Endodermal cell (in vitro differentiated cells): ENCODE data around the gene MRPS27. TPM values are rescaled to one million over a fixed set of nuclear protein-coding genes. Genes with fewer than 3 reads are reported as not detected.

Experiments used
- DNase-seq: peaks from one replicate; pipeline ENCODE4 v3.0.0-alpha.2; 2017
- H3K27ac ChIP-seq: 2 replicates; pipeline ENCODE4 v1.5.1; 2013; ENCODE audit warnings: mild to moderate bottlenecking, low read depth, low read length, moderate library complexity
- H3K27me3 ChIP-seq: 2 replicates; pipeline ENCODE4 v1.6.1; 2013; ENCODE audit warnings: mild to moderate bottlenecking, low read length, moderate library complexity; ENCODE audit not compliant: insufficient read depth, control insufficient read depth, poor library complexity, severe bottlenecking
- H3K36me3 ChIP-seq: 2 replicates; pipeline ENCODE4 v1.7.0; 2013; ENCODE audit warnings: mild to moderate bottlenecking, low read length, moderate library complexity; ENCODE audit not compliant: control insufficient read depth, insufficient read depth
- H3K4me1 ChIP-seq: one replicate; pipeline ENCODE4 v1.7.0; 2013; ENCODE audit warnings: low read length; ENCODE audit not compliant: control insufficient read depth, insufficient read depth
- H3K4me3 ChIP-seq: 2 replicates; pipeline ENCODE4 v1.5.1; 2013; ENCODE audit warnings: mild to moderate bottlenecking, low read length, moderate library complexity
- H3K9ac ChIP-seq: 2 replicates; pipeline ENCODE4 v1.6.1; 2013; ENCODE audit warnings: mild to moderate bottlenecking, low read length, moderate library complexity; ENCODE audit not compliant: poor library complexity, severe bottlenecking; ENCODE audit errors: extremely low read depth
- H3K9me3 ChIP-seq: 2 replicates; pipeline ENCODE4 v1.6.1; 2013; ENCODE audit warnings: mild to moderate bottlenecking, low read length, moderate library complexity; ENCODE audit not compliant: control insufficient read depth
- H3K27ac Mint-ChIP-seq: 2 replicates; pipeline ENCODE4 v1.8.0; 2020; ENCODE audit warnings: mixed read lengths
- H3K27me3 Mint-ChIP-seq: 2 replicates; pipeline ENCODE4 v1.8.0; 2021; ENCODE audit warnings: mild to moderate bottlenecking, mixed read lengths; ENCODE audit not compliant: insufficient read depth
- H3K36me3 Mint-ChIP-seq: 2 replicates; pipeline ENCODE4 v1.8.0; 2020; ENCODE audit warnings: low read depth, mixed read lengths
- H3K4me1 Mint-ChIP-seq: 2 replicates; pipeline ENCODE4 v1.8.0; 2020; ENCODE audit warnings: mixed read lengths
- H3K4me3 Mint-ChIP-seq: 2 replicates; pipeline ENCODE4 v1.8.0; 2020; ENCODE audit warnings: mild to moderate bottlenecking, moderate library complexity, mixed read lengths
- H3K9me3 Mint-ChIP-seq: 2 replicates; pipeline ENCODE4 v1.8.0; 2020; ENCODE audit warnings: mild to moderate bottlenecking, mixed read lengths
- WGBS, 2 experiments: methylation state at CpG; one replicate each; pipeline versions ENCODE4 v1.1.5 to v1.1.7; 2013; ENCODE audit warnings: missing lambda C conversion rate in 2 of 2, mixed read lengths in 1 of 2; ENCODE audit not compliant: insufficient coverage in 1 of 2, insufficient read length in 1 of 2; 5-methylcytosine and 5-hydroxymethylcytosine counted together
- total RNA-seq, 2 donors: library from RNA; stranded (reverse); fragmentation: NEBNext Ultra II Directional in 1 of 2; extraction: Animal tissue kit (Norgen Biotek cat#: 25700) in 1 of 2; gene quantifications; 2 replicates in 1 of 2; 3 replicates in 1 of 2; pipeline ENCODE4 v1.2.1, GENCODE V29; 2021
- TF ChIP-seq, protein P1 (sequence below): fragments of 200-600 bp; sonication (generic); conservative IDR thresholded peaks from 2 replicates; pipeline ENCODE4 v1.5.0; 2021; ENCODE audit warnings: antibody characterized with exemption, mild to moderate bottlenecking

The MRPS27 gene
- total RNA-seq, 2 donors from 2014 or later, result 55.2 to 80.8 TPM

GRCh38 chr5:72265032-72265877, 54.8 kb downstream of the MRPS27 start:
- Histone ChIP-seq H3K36me3 (no peaks in the 10 kb centered on the region), H3K27me3 (no peaks in the 10 kb centered on the region), H3K4me1 (no peaks in the 10 kb centered on the region), H3K9ac (no peak overlapping the region), H3K4me3 (no peak overlapping the region), H3K9me3 (no peaks in the 10 kb centered on the region), H3K27ac (no peak overlapping the region)
- no peak for DNase-seq
- Mint-ChIP-seq H3K36me3 (peaks cover 2% of the 10 kb centered on the region), H3K4me1 (peaks cover 6% of the 10 kb centered on the region), H3K9me3 (no peaks in the 10 kb centered on the region), H3K27me3 (no peaks in the 10 kb centered on the region), H3K27ac (no peak overlapping the region), H3K4me3 (no peak overlapping the region)
- WGBS, 2 experiments, result 96 to 97% methylated on average over 3 to 5 of the region's 5 CpGs
- TF ChIP-seq, protein P1, sequence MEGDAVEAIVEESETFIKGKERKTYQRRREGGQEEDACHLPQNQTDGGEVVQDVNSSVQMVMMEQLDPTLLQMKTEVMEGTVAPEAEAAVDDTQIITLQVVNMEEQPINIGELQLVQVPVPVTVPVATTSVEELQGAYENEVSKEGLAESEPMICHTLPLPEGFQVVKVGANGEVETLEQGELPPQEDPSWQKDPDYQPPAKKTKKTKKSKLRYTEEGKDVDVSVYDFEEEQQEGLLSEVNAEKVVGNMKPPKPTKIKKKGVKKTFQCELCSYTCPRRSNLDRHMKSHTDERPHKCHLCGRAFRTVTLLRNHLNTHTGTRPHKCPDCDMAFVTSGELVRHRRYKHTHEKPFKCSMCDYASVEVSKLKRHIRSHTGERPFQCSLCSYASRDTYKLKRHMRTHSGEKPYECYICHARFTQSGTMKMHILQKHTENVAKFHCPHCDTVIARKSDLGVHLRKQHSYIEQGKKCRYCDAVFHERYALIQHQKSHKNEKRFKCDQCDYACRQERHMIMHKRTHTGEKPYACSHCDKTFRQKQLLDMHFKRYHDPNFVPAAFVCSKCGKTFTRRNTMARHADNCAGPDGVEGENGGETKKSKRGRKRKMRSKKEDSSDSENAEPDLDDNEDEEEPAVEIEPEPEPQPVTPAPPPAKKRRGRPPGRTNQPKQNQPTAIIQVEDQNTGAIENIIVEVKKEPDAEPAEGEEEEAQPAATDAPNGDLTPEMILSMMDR, result no peak

- Histone ChIP-seq H3K4me1 (peaks cover 6% of the 10 kb centered on the region), H3K27ac (no peak overlapping the region), H3K9me3 (no peaks in the 10 kb centered on the region), H3K4me3 (no peak overlapping the region), H3K9ac (no peak overlapping the region), H3K27me3 (no peaks in the 10 kb centered on the region), H3K36me3 (no peaks in the 10 kb centered on the region)
- H3K4me1 Mint-ChIP-seq, result peaks cover 21% of the 10 kb centered on the region
- WGBS, 2 experiments, result 92% methylated on average over 2 of the region's 2 CpGs; no CpG with 5 or more reads in 1 of the 2 experiments
- no peaks in the 10 kb centered on the region for H3K9me3 Mint-ChIP-seq
- no peak overlapping the region for H3K4me3 Mint-ChIP-seq
- DNase-seq, result no peak
- TF ChIP-seq, protein P1, result no peak
- H3K27me3 Mint-ChIP-seq, result no peaks in the 10 kb centered on the region
- no peak overlapping the region for H3K27ac Mint-ChIP-seq
- no peaks in the 10 kb centered on the region for H3K36me3 Mint-ChIP-seq
These were observed 63.5 kb downstream of the MRPS27 start for GRCh38 chr5:72256536-72256935.

DNA sequence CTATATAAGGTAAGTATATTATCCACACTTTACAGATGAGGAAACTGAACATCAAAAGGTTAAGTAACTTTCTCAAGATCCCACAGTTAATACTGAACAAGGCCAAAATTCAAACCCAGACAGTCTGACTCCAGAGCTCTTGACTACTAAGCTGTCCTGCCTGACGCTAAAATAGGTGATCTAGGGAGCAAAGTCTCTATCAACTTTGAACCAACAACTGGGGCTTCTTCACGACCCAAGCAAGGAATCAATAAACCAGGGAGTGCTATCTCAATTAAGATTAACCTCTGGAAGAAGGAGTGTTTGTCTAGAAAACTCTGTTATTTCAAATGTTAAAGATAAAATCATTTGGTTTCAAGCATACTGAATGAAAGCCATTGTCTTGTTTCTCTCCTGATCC, 64.4 kb downstream of the MRPS27 start:
- H3K36me3 Mint-ChIP-seq, result no peaks in the 10 kb centered on the region
- H3K4me3 ChIP-seq, result no peak overlapping the region
- H3K27ac Mint-ChIP-seq, result peak overlapping the region; percentile 56
- no peaks in the 10 kb centered on the region for H3K9me3 ChIP-seq
- no peak overlapping the region for H3K27ac ChIP-seq
- no peak overlapping the region for H3K4me3 Mint-ChIP-seq
- H3K27me3 Mint-ChIP-seq, result no peaks in the 10 kb centered on the region
- H3K36me3 ChIP-seq, result no peaks in the 10 kb centered on the region
- DNase-seq, result no peak
- TF ChIP-seq, protein P1, result no peak
- H3K9ac ChIP-seq, result no peak overlapping the region
- peaks cover 30% of the 10 kb centered on the region for H3K4me1 Mint-ChIP-seq
- no peaks in the 10 kb centered on the region for H3K27me3 ChIP-seq
- no peaks in the 10 kb centered on the region for H3K9me3 Mint-ChIP-seq
- H3K4me1 ChIP-seq, result peaks cover 6% of the 10 kb centered on the region
- WGBS, 2 experiments, result 82 to 100% methylated on average over 2 of the region's 2 CpGs
